ENCODE results near the gene CCDC150.
"Not testable (repeated sequence)": the region's sequence is repeated elsewhere in the genome, so short reads cannot be mapped to it uniquely, and the experiment has no call there.

Gene CCDC150

GRCh38 chr2:196601430-196602306, 37.8 kb upstream of the CCDC150 start:
- no peaks in the 10 kb centered on the region; the same call in 1 of the 2 replicates for H3K27me3 ChIP-seq (replicated peaks; ENCODE audit: control insufficient read depth, insufficient read depth, low read length)
- H3K4me3 ChIP-seq (replicated peaks; ENCODE audit: low read depth, low read length): no peak overlapping the region
- TF ChIP-seq CTCF (IDR thresholded peaks at IDR 0.05; ENCODE audit: insufficient read depth, low read length, poor library complexity, severe bottlenecking): no peak
- DNase-seq (ENCODE audit: extremely low read depth, insufficient read length): no peak
- H3K36me3 ChIP-seq (ENCODE audit: control insufficient read depth, insufficient read depth, low read length): no peaks in the 10 kb centered on the region

- Histone ChIP-seq H3K27me3 (replicated peaks; ENCODE audit: control insufficient read depth, insufficient read depth, low read length) (no peaks in the 10 kb centered on the region; the same call in 1 of the 2 replicates), H3K4me3 (replicated peaks; ENCODE audit: low read depth, low read length) (no peak overlapping the region), H3K36me3 (ENCODE audit: control insufficient read depth, insufficient read depth, low read length) (no peaks in the 10 kb centered on the region)
- no peak for TF ChIP-seq CTCF (IDR thresholded peaks at IDR 0.05; ENCODE audit: insufficient read depth, low read length, poor library complexity, severe bottlenecking)
- no peak for DNase-seq (ENCODE audit: extremely low read depth, insufficient read length)
Measured at GRCh38 chr2:196604196-196604595, 35.3 kb upstream of the CCDC150 start.

- Histone ChIP-seq H3K4me3 (replicated peaks; ENCODE audit: low read depth, low read length) (no peak overlapping the region), H3K27me3 (replicated peaks; ENCODE audit: control insufficient read depth, insufficient read depth, low read length) (no peaks in the 10 kb centered on the region), H3K36me3 (ENCODE audit: control insufficient read depth, insufficient read depth, low read length) (no peaks in the 10 kb centered on the region)
- TF ChIP-seq CTCF (IDR thresholded peaks at IDR 0.05; ENCODE audit: insufficient read depth, low read length, poor library complexity, severe bottlenecking): no peak
- DNase-seq (ENCODE audit: extremely low read depth, insufficient read length): no peak
Measured at GRCh38 chr2:196606516-196606915, 33.0 kb upstream of the CCDC150 start.

GRCh38 chr2:196607073-196607472, 32.4 kb upstream of the CCDC150 start:
- Histone ChIP-seq H3K27me3 (replicated peaks; ENCODE audit: control insufficient read depth, insufficient read depth, low read length) (no peaks in the 10 kb centered on the region), H3K4me3 (replicated peaks; ENCODE audit: low read depth, low read length) (no peak overlapping the region), H3K36me3 (ENCODE audit: control insufficient read depth, insufficient read depth, low read length) (no peaks in the 10 kb centered on the region)
- no peak for TF ChIP-seq CTCF (IDR thresholded peaks at IDR 0.05; ENCODE audit: insufficient read depth, low read length, poor library complexity, severe bottlenecking)
- DNase-seq (ENCODE audit: extremely low read depth, insufficient read length): no peak

GRCh38 chr2:196607896-196608295, 31.6 kb upstream of the CCDC150 start:
- not testable (repeated sequence) for H3K36me3 ChIP-seq (ENCODE audit: control insufficient read depth, insufficient read depth, low read length); DNase-seq (ENCODE audit: extremely low read depth, insufficient read length); H3K4me3 ChIP-seq (replicated peaks; ENCODE audit: low read depth, low read length); H3K27me3 ChIP-seq (replicated peaks; ENCODE audit: control insufficient read depth, insufficient read depth, low read length)

- H3K27me3 ChIP-seq (replicated peaks; ENCODE audit: control insufficient read depth, insufficient read depth, low read length): no peaks in the 10 kb centered on the region
- TF ChIP-seq CTCF (IDR thresholded peaks at IDR 0.05; ENCODE audit: insufficient read depth, low read length, poor library complexity, severe bottlenecking): no peak
- H3K4me3 ChIP-seq (replicated peaks; ENCODE audit: low read depth, low read length): no peak overlapping the region
- DNase-seq (ENCODE audit: extremely low read depth, insufficient read length): no peak
- H3K36me3 ChIP-seq (ENCODE audit: control insufficient read depth, insufficient read depth, low read length): no peaks in the 10 kb centered on the region
Measured at GRCh38 chr2:196609806-196610205, 29.7 kb upstream of the CCDC150 start.

Data from GM06990 (cell line).